Natural killer cell treated with Interleukin-12 subunit alpha and Interleukin-12 subunit beta and Interleukin-15 and Interleukin-18, amount 100 ng/mL, for 72 hours (primary cell): ENCODE data around the gene COMMD1. TPM values are rescaled to one million over a fixed set of nuclear protein-coding genes. Genes with fewer than 3 reads are reported as not detected.

Experiments used
- ATAC-seq, 2 donors: fragments of 150-1000 bp; cut with Tn5 transposase in 1 of 2; sonication (Bioruptor Pico), chemical (Tn5 transposase) in 1 of 2; 2 replicates each; pipeline ENCODE4 v1.10.0; 2021
- DNase-seq: peaks from one replicate; pipeline ENCODE4 v3.0.0; 2022; ENCODE audit warnings: low spot score
- H3K27ac Mint-ChIP-seq, 2 donors: 1 replicate in 1 of 2; 2 replicates in 1 of 2; pipeline ENCODE4 v1.8.0; 2022; ENCODE audit warnings: mixed read lengths in 2 of 2, mild to moderate bottlenecking in 1 of 2, moderate library complexity in 1 of 2
- H3K27me3 Mint-ChIP-seq, 2 donors: 1 replicate in 1 of 2; 2 replicates in 1 of 2; pipeline ENCODE4 v1.8.0; 2022; ENCODE audit warnings: mixed read lengths in 2 of 2
- H3K36me3 Mint-ChIP-seq: one replicate; pipeline ENCODE4 v1.8.0; 2022; ENCODE audit warnings: mixed read lengths
- H3K4me1 Mint-ChIP-seq, 2 donors: 1 replicate in 1 of 2; 2 replicates in 1 of 2; pipeline ENCODE4 v1.8.0; 2022; ENCODE audit warnings: low read depth in 2 of 2, mixed read lengths in 2 of 2, mild to moderate bottlenecking in 1 of 2
- H3K4me3 Mint-ChIP-seq: one replicate; pipeline ENCODE4 v1.8.0; 2022; ENCODE audit warnings: mixed read lengths
- H3K9me3 Mint-ChIP-seq: 2 replicates; pipeline ENCODE4 v1.8.0; 2022; ENCODE audit warnings: mixed read lengths
- total RNA-seq, 2 donors: library from RNA; stranded (reverse); gene quantifications; one replicate each; pipeline ENCODE4 v1.2.3, GENCODE V29; 2022

The COMMD1 gene
- total RNA-seq, 2 donors from 2014 or later = 34.4 to 44.4 TPM

DNA sequence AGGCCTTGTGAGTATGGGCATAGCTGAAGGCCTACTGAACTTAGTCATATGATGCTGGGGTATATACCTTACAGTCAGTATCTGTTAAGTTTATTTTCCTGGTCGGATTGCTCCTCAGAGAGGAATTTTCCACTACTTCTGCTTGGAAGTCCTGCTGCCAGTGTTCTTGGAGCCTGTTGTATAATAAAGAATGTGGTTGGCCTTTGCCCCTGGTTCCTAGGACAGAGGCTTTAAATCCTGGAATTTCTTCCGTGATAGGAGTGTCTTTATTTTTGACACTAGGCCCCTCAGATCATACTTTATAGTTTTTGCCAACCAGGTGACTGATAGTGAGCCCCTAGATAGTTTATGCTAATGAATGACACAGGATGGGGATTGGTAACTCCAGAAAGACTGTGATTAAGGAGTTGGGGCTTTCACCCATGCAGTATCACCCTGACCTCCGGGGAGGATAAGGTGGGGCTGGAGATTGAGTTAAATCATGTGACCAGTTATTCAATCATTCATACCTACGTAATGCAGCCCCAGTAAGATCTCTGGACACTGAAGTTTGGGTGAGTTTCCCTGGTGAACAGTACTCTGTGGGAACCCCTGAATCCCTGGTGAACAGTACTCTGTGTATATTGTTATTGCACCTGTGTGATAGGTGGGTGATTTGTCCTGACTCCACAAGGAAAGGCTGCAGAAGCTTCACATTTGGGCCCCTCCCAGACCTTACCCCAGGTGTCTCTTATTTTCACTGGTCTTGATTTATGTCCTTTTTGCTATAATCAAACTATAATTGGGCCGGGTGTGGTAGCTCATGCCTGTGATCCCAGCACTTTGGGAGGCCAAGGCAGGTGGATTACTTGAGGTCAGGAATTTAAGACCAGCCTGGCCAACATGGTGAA lies 56.9 kb downstream of the COMMD1 start:
- Mint-ChIP-seq H3K4me1 (peaks cover 7 to 10% of the 10 kb centered on the region in 2 donors), H3K27ac (no peak overlapping the region), H3K27me3 (no peaks in the 10 kb centered on the region), H3K9me3 (no peaks in the 10 kb centered on the region), H3K4me3 (no peak overlapping the region), H3K36me3 (no peaks in the 10 kb centered on the region)
- no peak for DNase-seq
- no peak for ATAC-seq

DNA sequence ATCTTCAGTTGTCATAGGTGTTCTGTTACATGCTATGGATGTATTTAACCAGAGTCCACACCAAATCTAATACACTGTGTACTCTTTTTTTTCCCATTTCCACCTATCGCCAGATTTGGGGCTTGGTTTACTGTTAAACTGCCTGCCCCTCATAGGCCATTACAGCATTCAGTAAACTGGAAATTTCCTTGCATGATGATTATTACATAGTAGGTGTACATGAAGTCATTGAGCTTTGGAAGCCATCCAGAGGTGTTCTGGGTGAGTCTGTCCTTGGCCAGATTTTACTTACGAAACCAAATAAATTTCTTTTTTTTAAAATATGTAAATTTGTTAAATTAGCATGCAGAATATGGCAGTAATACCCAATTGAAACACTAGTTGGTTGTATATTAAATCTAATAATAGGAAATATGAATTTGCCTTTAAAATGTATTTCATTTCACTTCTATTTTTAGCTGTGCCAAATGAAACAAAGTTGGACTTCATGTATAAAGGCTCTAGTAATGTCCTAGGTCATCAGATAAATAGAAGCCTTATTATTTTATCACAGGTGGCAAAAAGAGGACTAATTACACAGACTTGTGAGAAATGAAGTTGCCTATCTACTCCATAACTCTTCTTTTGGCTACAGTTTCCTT lies 60.7 kb downstream of the COMMD1 start:
- ATAC-seq = no peak
- H3K9me3 Mint-ChIP-seq = no peaks in the 10 kb centered on the region
- no peak for DNase-seq
- no peaks in the 10 kb centered on the region for H3K36me3 Mint-ChIP-seq
- no peaks in the 10 kb centered on the region for H3K27me3 Mint-ChIP-seq
- no peak overlapping the region for H3K27ac Mint-ChIP-seq
- peaks cover 6 to 7% of the 10 kb centered on the region in 2 donors for H3K4me1 Mint-ChIP-seq
- no peak overlapping the region for H3K4me3 Mint-ChIP-seq

DNA sequence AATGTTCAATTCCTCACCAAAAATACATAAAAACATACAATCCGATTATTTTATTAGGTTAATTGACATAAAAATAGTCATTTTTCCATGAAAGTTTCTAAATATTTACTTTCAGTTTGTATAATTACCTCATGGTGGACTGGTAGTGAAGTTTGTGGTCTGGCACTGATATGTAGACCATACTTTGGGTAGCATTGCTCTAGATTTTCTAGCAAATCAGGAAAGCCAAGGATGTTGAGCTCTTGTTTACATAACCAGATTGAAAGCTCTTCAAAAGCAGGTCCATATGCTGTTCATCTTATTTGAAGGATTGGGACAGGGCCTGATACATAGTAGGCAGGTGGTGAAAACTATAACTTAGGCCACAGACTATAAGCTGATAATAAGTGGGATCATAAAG lies 61.8 kb downstream of the COMMD1 start:
- Mint-ChIP-seq H3K4me3 (no peak overlapping the region), H3K27ac (peak overlapping the region in 1 of 2 donors; percentile 68), H3K9me3 (no peaks in the 10 kb centered on the region), H3K27me3 (no peaks in the 10 kb centered on the region), H3K36me3 (no peaks in the 10 kb centered on the region), H3K4me1 (peaks cover 7 to 8% of the 10 kb centered on the region in 2 donors)
- no peak for ATAC-seq
- DNase-seq = no peak

DNA sequence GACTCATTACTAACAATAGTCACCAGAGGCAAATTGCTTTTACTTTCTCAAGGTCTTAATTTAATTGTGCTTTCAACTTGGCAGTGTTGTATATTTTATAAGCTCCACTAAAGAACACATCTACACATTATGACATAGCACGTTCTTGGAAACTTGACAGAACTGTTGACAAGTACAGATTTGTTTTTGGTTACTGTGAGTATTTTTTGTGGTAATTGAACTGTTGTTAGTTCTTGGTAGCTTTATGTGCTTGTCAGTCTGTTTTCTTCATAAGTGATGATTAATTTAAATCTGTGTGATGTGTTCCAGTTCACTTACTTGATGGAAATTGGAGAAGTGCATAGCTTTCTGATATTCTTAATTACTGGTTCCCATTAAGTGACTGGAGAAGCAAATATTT lies 63.9 kb downstream of the COMMD1 start:
- no peaks in the 10 kb centered on the region for H3K36me3 Mint-ChIP-seq
- peaks cover 7 to 8% of the 10 kb centered on the region in 2 donors for H3K4me1 Mint-ChIP-seq
- H3K27ac Mint-ChIP-seq = no peak overlapping the region
- ATAC-seq (no peak), DNase-seq (no peak)
- H3K4me3 Mint-ChIP-seq = no peak overlapping the region
- H3K9me3 Mint-ChIP-seq = no peaks in the 10 kb centered on the region
- no peaks in the 10 kb centered on the region for H3K27me3 Mint-ChIP-seq

DNA sequence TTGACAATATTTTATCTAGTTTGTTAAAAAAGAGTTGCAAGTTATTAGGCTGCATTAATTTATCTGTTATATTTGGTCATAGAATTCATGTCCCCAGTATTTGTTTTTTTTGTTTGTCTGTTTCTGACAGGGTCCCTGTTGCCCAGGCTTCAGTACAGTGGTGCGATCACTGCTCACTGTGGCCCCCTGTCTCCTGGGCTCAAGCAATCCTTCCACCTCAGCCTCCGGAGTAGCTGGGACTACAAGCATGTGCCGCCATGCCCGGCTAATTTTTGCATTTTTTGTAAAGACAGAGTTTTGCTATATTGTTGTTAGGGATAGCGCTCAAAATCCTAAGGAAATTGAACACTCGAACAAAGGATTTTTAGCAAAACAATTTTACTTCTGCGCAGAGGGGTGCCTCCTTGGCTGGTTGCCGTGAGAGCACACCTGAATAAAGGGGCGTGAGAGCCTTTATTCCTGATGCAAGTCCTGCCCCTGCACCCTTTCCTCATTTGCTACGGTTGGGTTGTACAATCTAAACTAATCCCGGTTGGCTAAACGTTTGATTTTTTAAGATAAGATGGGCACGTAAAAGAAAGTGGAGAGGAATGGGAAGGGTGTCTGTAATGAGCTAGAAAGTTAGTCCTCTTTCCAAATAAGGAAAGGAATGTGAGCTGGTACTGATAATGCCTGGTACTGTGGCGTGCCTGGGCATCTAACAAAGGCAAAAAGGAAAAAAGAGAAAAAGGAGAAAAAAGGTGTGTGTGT lies 65.5 kb downstream of the COMMD1 start:
- H3K27me3 Mint-ChIP-seq = no peaks in the 10 kb centered on the region
- peaks cover 7 to 8% of the 10 kb centered on the region in 2 donors for H3K4me1 Mint-ChIP-seq
- DNase-seq (no peak), ATAC-seq (no peak)
- H3K9me3 Mint-ChIP-seq = no peaks in the 10 kb centered on the region
- H3K27ac Mint-ChIP-seq = no peak overlapping the region
- H3K36me3 Mint-ChIP-seq = no peaks in the 10 kb centered on the region
- no peak overlapping the region for H3K4me3 Mint-ChIP-seq

DNA sequence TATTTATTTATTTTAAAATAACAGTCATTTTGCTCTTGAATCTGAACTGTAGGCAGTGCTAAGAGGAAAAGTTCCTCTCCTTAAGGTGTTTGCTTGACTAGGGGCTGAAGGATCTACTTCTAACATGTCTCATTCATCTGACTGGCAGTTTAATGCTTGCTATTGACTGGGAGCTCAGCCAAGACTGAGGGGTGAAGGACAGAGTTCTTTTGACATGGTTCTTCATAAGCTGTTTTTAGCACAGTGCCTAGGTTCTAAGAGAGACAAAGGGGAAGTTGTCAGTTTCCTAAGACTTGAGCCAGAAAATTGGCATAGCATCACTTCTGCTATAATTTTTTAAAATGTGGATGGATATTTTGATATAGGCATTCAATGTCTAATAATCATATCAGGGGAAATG lies 73.0 kb downstream of the COMMD1 start:
- Mint-ChIP-seq H3K4me1 (peaks cover 0 to 12% of the 10 kb centered on the region in 2 donors), H3K27me3 (no peaks in the 10 kb centered on the region), H3K36me3 (peaks cover 17% of the 10 kb centered on the region), H3K9me3 (peaks cover 9% of the 10 kb centered on the region), H3K27ac (no peak overlapping the region), H3K4me3 (no peak overlapping the region)
- ATAC-seq (no peak), DNase-seq (no peak)

DNA sequence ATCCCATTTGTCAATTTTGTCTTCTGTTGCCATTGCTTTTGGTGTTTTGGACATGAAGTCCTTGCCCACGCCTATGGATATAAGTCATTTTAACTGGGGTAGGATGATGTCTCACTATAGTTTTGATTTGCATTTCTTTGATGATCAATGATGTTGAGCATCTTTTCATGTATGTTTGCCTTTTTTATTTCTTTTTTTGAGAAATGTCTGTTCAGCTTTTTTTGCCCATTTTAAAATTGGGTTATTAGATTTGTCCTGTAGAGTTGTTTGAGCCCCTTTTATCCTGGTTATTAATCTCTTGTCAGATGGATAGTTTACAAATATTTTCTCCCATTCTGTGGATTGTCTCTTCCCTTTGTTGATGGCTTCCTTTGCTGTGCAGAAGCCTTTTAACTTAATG lies 75.3 kb downstream of the COMMD1 start:
- Mint-ChIP-seq H3K4me1 (peaks cover 0 to 12% of the 10 kb centered on the region in 2 donors), H3K4me3 (no peak overlapping the region), H3K9me3 (peaks cover 9% of the 10 kb centered on the region), H3K27me3 (no peaks in the 10 kb centered on the region), H3K27ac (no peak overlapping the region), H3K36me3 (peaks cover 17% of the 10 kb centered on the region)
- DNase-seq = no peak
- no peak for ATAC-seq

DNA sequence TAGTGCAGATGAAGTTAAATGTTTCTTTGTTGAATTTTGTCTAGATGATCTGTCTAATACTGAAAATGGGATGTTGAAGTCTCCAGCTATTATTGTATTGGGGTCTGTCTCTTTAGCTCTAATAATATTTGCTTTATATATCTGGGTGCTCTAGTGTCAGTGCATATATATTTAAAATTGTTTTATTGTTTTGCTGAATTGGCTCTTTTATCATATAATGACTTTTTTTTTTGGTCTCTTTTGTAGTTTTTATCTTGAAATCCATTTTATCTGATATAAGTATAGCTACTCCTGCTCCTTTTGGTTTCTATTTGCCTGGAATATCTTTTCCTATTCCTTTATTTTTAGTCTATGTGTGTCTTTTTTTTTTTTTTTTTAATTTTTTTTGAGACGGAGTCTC lies 79.2 kb downstream of the COMMD1 start:
- Mint-ChIP-seq H3K4me3 (no peak overlapping the region), H3K4me1 (peaks cover under 1 to 15% of the 10 kb centered on the region in 2 donors), H3K9me3 (peaks cover 9% of the 10 kb centered on the region), H3K27me3 (no peaks in the 10 kb centered on the region), H3K36me3 (peaks cover 17% of the 10 kb centered on the region), H3K27ac (no peak overlapping the region)
- DNase-seq (no peak), ATAC-seq (no peak)

DNA sequence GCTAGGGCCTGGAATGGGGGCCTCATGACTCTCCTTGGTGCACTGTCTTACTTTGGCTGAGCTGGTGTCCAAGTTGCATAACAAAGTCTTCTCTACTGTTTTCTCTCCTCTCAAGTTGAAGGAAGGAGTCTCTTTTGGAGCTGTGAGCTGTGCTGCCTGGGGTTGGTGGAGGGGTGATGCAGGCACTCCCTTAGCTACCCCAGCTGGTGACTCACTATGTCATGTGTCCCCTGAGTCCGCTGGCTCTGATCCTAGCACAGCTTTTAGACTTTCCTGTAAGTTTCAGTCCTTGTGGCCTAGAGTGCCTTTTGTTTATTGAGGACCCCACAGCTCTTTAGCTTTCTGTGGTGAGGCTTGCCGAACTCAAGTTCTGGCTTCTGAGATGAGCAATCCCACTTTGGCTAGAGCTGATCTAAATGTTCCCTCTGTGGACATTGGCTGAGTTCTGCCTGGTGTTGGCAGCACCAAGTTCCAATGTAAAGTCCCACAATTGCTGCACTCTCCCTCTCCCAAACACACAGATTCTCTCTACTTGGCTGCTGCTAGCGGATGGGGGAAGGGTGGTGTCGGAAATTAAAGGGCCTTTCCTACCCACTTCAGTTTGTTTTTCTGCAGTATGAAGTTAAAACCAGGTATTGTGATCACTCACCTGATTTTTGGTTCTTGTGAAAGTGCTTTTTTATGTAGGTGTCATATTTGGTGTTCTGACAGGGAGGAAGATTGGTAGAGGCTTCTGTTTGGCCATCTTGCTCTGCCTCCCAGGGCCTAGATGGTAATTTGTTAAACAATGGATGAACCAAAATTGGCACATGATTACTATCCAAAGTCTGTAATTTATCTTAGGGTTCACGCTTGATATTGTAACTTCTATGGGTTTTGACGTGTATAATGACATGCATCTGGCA lies 83.2 kb downstream of the COMMD1 start:
- Mint-ChIP-seq H3K27ac (no peak overlapping the region), H3K36me3 (peaks cover 4% of the 10 kb centered on the region)
- ATAC-seq = no peak

DNA sequence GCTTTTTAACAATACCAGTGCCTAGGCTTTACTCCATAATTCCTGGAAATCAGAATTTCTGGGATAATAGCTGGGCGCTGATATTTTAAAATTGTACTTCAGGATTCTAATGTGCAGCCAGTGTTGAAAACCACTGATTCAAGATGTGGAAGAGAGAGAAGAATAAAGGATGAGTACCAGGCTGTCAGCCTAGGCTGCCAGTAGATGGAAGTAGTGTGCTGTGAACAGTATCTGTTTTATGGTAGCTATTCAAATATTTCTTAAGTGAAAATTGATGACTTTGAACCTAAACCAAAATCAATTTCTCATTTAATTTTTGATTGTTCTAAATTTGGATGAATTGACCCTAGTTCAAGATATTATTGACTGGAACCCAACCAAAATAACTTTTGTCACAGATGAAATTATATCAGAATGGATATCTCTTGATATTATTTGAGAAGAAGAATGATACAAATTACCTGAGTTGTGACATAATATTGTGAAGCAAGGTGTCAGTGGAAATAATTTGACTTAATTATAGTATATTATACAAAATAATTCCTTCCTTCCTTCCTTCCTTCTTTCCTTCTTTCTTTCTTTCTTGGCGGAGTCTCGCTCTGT lies 88.0 kb downstream of the COMMD1 start:
- Mint-ChIP-seq H3K27ac (no peak overlapping the region), H3K27me3 (no peaks in the 10 kb centered on the region), H3K4me1 (peaks cover 5 to 18% of the 10 kb centered on the region in 2 donors), H3K36me3 (peaks cover 4% of the 10 kb centered on the region), H3K9me3 (no peaks in the 10 kb centered on the region), H3K4me3 (no peak overlapping the region)
- DNase-seq (no peak), ATAC-seq (no peak)

More for the DNA sequence above, 83.2 kb downstream of the COMMD1 start:
- H3K27me3 Mint-ChIP-seq = no peaks in the 10 kb centered on the region
- H3K4me1 Mint-ChIP-seq = peaks cover 5 to 10% of the 10 kb centered on the region in 2 donors
- no peak for DNase-seq
- H3K4me3 Mint-ChIP-seq = no peak overlapping the region
- no peaks in the 10 kb centered on the region for H3K9me3 Mint-ChIP-seq

DNA sequence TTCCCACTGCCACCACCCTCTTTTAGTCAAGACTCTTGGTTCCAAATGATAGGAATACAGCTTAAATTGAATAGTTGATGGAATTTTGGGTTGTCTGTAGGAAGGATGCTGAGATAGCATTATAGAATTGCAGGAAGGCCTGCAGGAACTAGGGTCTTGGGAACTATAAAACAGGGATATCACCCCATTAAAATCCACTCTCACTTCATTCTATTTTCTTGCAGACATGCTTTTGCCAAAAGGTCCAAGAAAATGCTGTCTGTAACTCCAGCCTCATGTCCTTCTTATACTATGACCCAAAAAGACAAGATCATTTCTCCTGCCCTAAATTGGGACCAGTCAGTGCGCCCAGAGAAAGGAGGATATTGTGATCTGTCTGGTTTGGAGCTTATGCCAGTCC lies 89.1 kb downstream of the COMMD1 start:
- no peak overlapping the region for H3K4me3 Mint-ChIP-seq
- no peaks in the 10 kb centered on the region for H3K9me3 Mint-ChIP-seq
- ATAC-seq (no peak), DNase-seq (no peak)
- H3K27ac Mint-ChIP-seq = peak overlapping the region in 1 of 2 donors; percentile 67
- H3K27me3 Mint-ChIP-seq = no peaks in the 10 kb centered on the region
- H3K4me1 Mint-ChIP-seq = peaks cover 5 to 15% of the 10 kb centered on the region in 2 donors
- H3K36me3 Mint-ChIP-seq = peaks cover 4% of the 10 kb centered on the region

DNA sequence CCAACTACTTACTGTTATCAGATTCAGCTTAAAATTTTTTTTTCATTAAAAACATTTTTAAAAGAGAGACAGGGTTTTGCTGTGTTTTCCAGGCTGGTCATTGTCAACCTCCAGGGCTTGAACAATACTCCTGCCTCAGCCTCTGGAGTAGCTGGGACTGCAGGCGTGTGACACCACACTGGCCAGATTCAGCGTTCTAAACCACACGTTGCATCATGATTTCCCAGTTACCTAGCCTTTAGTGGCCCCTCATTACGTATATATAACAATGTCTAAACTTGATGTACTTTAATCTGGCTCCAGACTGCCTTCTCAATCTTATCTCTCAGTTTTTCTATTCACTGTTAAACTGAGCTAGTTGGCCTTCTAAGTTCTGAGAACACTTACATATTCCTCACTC lies 89.6 kb downstream of the COMMD1 start:
- H3K4me1 Mint-ChIP-seq = peaks cover 1 to 15% of the 10 kb centered on the region in 2 donors
- DNase-seq = no peak
- no peaks in the 10 kb centered on the region for H3K27me3 Mint-ChIP-seq
- no peaks in the 10 kb centered on the region for H3K9me3 Mint-ChIP-seq
- no peak overlapping the region for H3K4me3 Mint-ChIP-seq
- H3K36me3 Mint-ChIP-seq = peaks cover under 1% of the 10 kb centered on the region
- H3K27ac Mint-ChIP-seq = peak overlapping the region in 1 of 2 donors; percentile 67
- ATAC-seq = no peak

DNA sequence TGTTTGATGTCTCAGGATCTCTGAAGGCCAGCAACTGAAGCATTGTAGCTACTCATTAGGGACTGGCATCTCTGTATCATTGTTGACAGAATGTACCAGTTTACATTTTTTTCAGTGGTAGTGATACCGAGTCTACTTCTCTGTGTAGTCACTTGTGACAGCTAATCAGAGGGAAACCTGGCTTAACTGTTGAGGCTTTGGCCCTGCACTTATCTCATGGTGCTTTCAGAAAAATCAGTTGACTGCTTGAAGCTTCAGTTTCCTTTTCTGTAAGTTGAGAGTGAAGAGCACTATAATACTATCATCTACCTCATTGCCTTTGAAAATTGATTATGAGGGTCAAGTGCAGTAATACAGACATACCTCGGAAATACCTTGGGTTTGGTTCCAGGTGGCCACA lies 90.0 kb downstream of the COMMD1 start:
- Mint-ChIP-seq H3K36me3 (no peaks in the 10 kb centered on the region), H3K9me3 (no peaks in the 10 kb centered on the region), H3K4me3 (no peak overlapping the region), H3K4me1 (peaks cover 0 to 15% of the 10 kb centered on the region in 2 donors), H3K27me3 (no peaks in the 10 kb centered on the region), H3K27ac (peak overlapping the region in 1 of 2 donors; percentile 67)
- ATAC-seq (peak in 1 of 2 donors; percentile 31), DNase-seq (no peak)
